HEK293 (cell line): ENCODE data around the gene TOPBP1.

Experiments used
- CTCF ChIA-PET: fragments of 350-600 bp; formaldehyde crosslinking; extraction: SDS; loops from one replicate; lab custom pipeline; 2021; ENCODE audit warnings: antibody characterized with exemption; lab: Yijun Ruan, JAX
- POLR2A ChIA-PET: fragments of 300-600 bp; formaldehyde crosslinking; extraction: SDS; loops from one replicate; lab custom pipeline; 2020; ENCODE audit warnings: antibody characterized with exemption, inconsistent platforms; lab: Yijun Ruan, JAX
- H3K27ac ChIP-seq: fragments of 200-500 bp; sonication (Bioruptor generic); 2 replicates; pipeline ENCODE4 v1.5.1; 2014; ENCODE audit warnings: low read depth, low read length, control low read depth, inconsistent platforms; ENCODE audit errors: extremely low read depth
- H3K36me3 ChIP-seq, 2 experiments: fragments of 200-500 bp in 1 of 2; sonication (Bioruptor generic) in 1 of 2; 1 replicate in 1 of 2; 2 replicates in 1 of 2; pipeline ENCODE4 v1.5.1; 2014 to 2017; ENCODE audit warnings: inconsistent platforms in 2 of 2, low read length in 2 of 2; ENCODE audit not compliant: control insufficient read depth in 2 of 2, insufficient read depth in 1 of 2
- H3K4me1 ChIP-seq: fragments of 200-500 bp; sonication (Bioruptor generic); 2 replicates; pipeline ENCODE4 v1.5.1; 2014; ENCODE audit warnings: mild to moderate bottlenecking, low read length, inconsistent platforms; ENCODE audit not compliant: control insufficient read depth, insufficient read depth
- H3K4me3 ChIP-seq: 2 replicates; pipeline ENCODE4 v1.5.1; 2011; ENCODE audit warnings: low read depth, mild to moderate bottlenecking, control low read depth, low read length, moderate library complexity
- H3K9me3 ChIP-seq: fragments of 200-500 bp; sonication (Bioruptor generic); 2 replicates; pipeline ENCODE4 v1.5.1; 2014; ENCODE audit warnings: low read depth, low read length, inconsistent platforms; ENCODE audit not compliant: control insufficient read depth, insufficient read depth
- PRDM6 ChIP-seq: fragments of 450-650 bp; formaldehyde crosslinking; IDR thresholded peaks from 2 replicates; pipeline ENCODE4 v1.5.1; 2017; ENCODE audit warnings: missing biosample characterization, missing genetic modification characterization
- REPIN1 ChIP-seq: fragments of 450-650 bp; formaldehyde crosslinking; IDR thresholded peaks from 2 replicates; pipeline ENCODE4 v1.5.1; 2017; ENCODE audit warnings: missing biosample characterization, missing genetic modification characterization, low read depth
- YY2 ChIP-seq: fragments of 450-650 bp; formaldehyde crosslinking; IDR thresholded peaks from 2 replicates; pipeline ENCODE4 v1.5.1; 2016; ENCODE audit warnings: missing biosample characterization, missing genetic modification characterization
- ZBTB20 ChIP-seq: fragments of 450-650 bp; formaldehyde crosslinking; IDR thresholded peaks from 2 replicates; pipeline ENCODE4 v1.5.1; 2016; ENCODE audit warnings: missing biosample characterization, missing genetic modification characterization
- ZBTB8A ChIP-seq: fragments of 450-650 bp; formaldehyde crosslinking; IDR thresholded peaks from 2 replicates; pipeline ENCODE4 v1.5.1; 2016; ENCODE audit warnings: missing biosample characterization, missing genetic modification characterization
- ZNF169 ChIP-seq: fragments of 450-650 bp; formaldehyde crosslinking; IDR thresholded peaks from 2 replicates; pipeline ENCODE4 v1.5.1; 2016; ENCODE audit warnings: missing biosample characterization, missing genetic modification characterization
- ZNF19 ChIP-seq: fragments of 450-650 bp; formaldehyde crosslinking; IDR thresholded peaks from 2 replicates; pipeline ENCODE4; 2016; ENCODE audit warnings: missing biosample characterization, missing genetic modification characterization, low read depth
- ZNF23 ChIP-seq: fragments of 450-650 bp; formaldehyde crosslinking; IDR thresholded peaks from 2 replicates; pipeline ENCODE4 v1.5.1; 2016; ENCODE audit warnings: missing biosample characterization, missing genetic modification characterization, borderline replicate concordance
- ZNF350 ChIP-seq: fragments of 450-650 bp; formaldehyde crosslinking; IDR thresholded peaks from 2 replicates; pipeline ENCODE4 v1.5.0; 2017; ENCODE audit warnings: missing biosample characterization, mild to moderate bottlenecking, missing genetic modification characterization
- ZNF426 ChIP-seq: fragments of 450-650 bp; formaldehyde crosslinking; IDR thresholded peaks from 2 replicates; pipeline ENCODE4 v1.5.1; 2017; ENCODE audit warnings: missing biosample characterization, missing genetic modification characterization, mild to moderate bottlenecking, inconsistent platforms, moderate library complexity
- ZNF488 ChIP-seq: fragments of 450-650 bp; formaldehyde crosslinking; IDR thresholded peaks from 2 replicates; pipeline ENCODE4 v1.5.1; 2016; ENCODE audit warnings: missing biosample characterization, missing genetic modification characterization
- ZNF555 ChIP-seq: fragments of 450-650 bp; formaldehyde crosslinking; conservative IDR thresholded peaks from 2 replicates; pipeline ENCODE4 v1.5.1; 2017; ENCODE audit warnings: missing biosample characterization, mild to moderate bottlenecking, missing genetic modification characterization, inconsistent platforms
- ZNF623 ChIP-seq: fragments of 450-650 bp; formaldehyde crosslinking; IDR thresholded peaks from 2 replicates; pipeline ENCODE4 v1.5.1; 2016; ENCODE audit warnings: missing biosample characterization, missing genetic modification characterization
- ZNF776 ChIP-seq: fragments of 450-650 bp; formaldehyde crosslinking; IDR thresholded peaks from 2 replicates; pipeline ENCODE4 v1.5.0; 2017; ENCODE audit warnings: missing biosample characterization, missing genetic modification characterization, borderline replicate concordance
- ZNF777 ChIP-seq: fragments of 450-650 bp; formaldehyde crosslinking; IDR thresholded peaks from 2 replicates; pipeline ENCODE4 v1.5.1; 2017; ENCODE audit warnings: missing biosample characterization, missing genetic modification characterization, borderline replicate concordance
- ZSCAN23 ChIP-seq: fragments of 450-650 bp; formaldehyde crosslinking; IDR thresholded peaks from 2 replicates; pipeline ENCODE4 v1.5.1; 2016; ENCODE audit warnings: missing biosample characterization, missing genetic modification characterization
- TF ChIP-seq, protein P1 (sequence below): fragments of 450-650 bp; formaldehyde crosslinking; conservative IDR thresholded peaks from 2 replicates; pipeline ENCODE4 v1.5.1; 2016; ENCODE audit warnings: low read depth, missing biosample characterization, missing genetic modification characterization
- TF ChIP-seq, protein P2 (sequence below): fragments of 450-650 bp; formaldehyde crosslinking; IDR thresholded peaks from 2 replicates; pipeline ENCODE4 v1.5.1; 2016; ENCODE audit warnings: missing biosample characterization, missing genetic modification characterization
- TF ChIP-seq, protein P3 (sequence below): fragments of 450-650 bp; formaldehyde crosslinking; IDR thresholded peaks from 2 replicates; pipeline ENCODE4 v1.5.1; 2016; ENCODE audit warnings: missing biosample characterization, missing genetic modification characterization
- TF ChIP-seq, protein P4 (sequence below): fragments of 450-650 bp; formaldehyde crosslinking; conservative IDR thresholded peaks from 2 replicates; pipeline ENCODE4 v1.5.1; 2016; ENCODE audit warnings: low read depth, missing biosample characterization, missing genetic modification characterization

TOPBP1 gene

DNA sequence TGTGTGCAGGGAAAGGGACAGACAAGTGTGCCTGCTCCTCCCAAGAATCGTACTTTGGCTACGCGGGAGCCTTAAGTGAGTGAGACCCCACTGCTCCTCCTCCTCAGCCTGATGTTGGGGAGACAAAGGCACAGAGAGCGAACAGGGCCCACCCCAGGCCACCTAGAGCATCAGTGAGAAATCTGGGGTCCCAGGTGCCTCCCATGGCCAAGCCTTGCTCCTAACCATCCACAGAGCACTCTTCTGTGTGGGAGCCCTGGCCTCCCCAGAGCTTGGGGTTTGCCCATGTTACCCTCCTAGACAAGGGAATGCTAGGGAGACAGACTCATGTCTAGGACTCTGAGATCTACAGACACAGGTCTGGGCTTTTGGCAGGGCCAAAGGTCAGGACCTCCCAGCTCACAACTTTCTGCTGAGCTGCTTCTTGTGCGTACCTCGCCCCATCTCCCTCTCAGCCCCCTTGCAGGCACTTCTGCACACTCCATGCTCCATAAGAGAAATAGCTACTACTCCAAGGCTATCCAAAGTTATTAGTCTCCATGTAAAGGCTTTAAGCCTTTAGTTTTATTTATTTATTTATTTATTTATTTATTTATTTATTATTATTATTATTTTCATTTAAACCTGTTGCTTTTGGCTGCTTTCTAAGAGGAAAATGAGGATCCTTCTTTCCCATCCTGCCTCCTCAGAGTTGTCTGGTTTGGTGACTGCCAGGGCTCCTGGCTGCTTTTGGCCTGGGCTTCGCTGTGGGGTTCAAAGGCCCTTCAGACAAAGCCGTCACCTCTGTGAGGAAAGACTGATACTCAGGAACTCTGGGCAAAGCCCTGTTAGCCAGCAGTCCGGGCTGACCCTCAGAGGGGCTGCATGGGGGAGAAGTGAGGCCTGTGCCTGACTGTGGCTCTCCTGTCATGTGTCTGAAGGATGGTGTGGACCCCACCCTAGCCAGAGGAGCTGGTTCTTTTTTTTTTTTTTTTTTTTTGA lies 32.8 kb upstream of the TOPBP1 start:
- H3K36me3 ChIP-seq: no peaks in the 10 kb centered on the region
- H3K4me3 ChIP-seq: no peak overlapping the region
- ChIA-PET POLR2A (no interaction called here), CTCF (no interaction called here)
- H3K27ac ChIP-seq: no peak overlapping the region
- no peaks in the 10 kb centered on the region for H3K4me1 ChIP-seq
- no peaks in the 10 kb centered on the region for H3K9me3 ChIP-seq
- TF ChIP-seq, protein P1, sequence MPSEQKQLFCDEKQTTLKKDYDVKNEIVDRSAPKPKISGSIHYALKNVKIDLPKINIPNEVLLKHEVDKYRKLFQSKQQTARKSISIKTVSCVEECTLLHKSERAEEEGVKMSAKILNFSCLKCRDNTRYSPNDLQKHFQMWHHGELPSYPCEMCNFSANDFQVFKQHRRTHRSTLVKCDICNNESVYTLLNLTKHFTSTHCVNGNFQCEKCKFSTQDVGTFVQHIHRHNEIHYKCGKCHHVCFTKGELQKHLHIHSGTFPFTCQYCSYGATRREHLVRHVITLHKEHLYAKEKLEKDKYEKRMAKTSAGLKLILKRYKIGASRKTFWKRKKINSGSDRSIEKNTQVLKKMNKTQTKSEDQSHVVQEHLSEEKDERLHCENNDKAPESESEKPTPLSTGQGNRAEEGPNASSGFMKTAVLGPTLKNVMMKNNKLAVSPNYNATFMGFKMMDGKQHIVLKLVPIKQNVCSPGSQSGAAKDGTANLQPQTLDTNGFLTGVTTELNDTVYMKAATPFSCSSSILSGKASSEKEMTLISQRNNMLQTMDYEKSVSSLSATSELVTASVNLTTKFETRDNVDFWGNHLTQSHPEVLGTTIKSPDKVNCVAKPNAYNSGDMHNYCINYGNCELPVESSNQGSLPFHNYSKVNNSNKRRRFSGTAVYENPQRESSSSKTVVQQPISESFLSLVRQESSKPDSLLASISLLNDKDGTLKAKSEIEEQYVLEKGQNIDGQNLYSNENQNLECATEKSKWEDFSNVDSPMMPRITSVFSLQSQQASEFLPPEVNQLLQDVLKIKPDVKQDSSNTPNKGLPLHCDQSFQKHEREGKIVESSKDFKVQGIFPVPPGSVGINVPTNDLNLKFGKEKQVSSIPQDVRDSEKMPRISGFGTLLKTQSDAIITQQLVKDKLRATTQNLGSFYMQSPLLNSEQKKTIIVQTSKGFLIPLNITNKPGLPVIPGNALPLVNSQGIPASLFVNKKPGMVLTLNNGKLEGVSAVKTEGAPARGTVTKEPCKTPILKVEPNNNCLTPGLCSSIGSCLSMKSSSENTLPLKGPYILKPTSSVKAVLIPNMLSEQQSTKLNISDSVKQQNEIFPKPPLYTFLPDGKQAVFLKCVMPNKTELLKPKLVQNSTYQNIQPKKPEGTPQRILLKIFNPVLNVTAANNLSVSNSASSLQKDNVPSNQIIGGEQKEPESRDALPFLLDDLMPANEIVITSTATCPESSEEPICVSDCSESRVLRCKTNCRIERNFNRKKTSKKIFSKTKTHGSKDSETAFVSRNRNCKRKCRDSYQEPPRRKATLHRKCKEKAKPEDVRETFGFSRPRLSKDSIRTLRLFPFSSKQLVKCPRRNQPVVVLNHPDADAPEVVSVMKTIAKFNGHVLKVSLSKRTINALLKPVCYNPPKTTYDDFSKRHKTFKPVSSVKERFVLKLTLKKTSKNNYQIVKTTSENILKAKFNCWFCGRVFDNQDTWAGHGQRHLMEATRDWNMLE (tag by site-specific recombination): peak; percentile 52; the same call in 1 of the 2 replicates
- TF ChIP-seq ZNF350 (no peak), YY2 (no peak), ZNF488 (tag by site-specific recombination) (no peak), ZNF777 (tag by site-specific recombination) (no peak), REPIN1 (tag by site-specific recombination) (no peak), ZNF19 (no peak), PRDM6 (no peak), ZNF426 (tag by site-specific recombination) (peak; percentile 43), ZBTB8A (0 out of 2 replicates have a peak, but pooled peaks have one; percentile 13), ZNF169 (no peak), ZBTB20 (no peak), ZNF555 (tag by site-specific recombination) (peak; percentile 29), ZNF623 (0 out of 2 replicates have a peak, but pooled peaks have one; percentile 23), ZSCAN23 (tag by site-specific recombination) (no peak), ZNF776 (tag by site-specific recombination) (no peak), ZNF23 (tag by site-specific recombination) (no peak)
- TF ChIP-seq, protein P2, sequence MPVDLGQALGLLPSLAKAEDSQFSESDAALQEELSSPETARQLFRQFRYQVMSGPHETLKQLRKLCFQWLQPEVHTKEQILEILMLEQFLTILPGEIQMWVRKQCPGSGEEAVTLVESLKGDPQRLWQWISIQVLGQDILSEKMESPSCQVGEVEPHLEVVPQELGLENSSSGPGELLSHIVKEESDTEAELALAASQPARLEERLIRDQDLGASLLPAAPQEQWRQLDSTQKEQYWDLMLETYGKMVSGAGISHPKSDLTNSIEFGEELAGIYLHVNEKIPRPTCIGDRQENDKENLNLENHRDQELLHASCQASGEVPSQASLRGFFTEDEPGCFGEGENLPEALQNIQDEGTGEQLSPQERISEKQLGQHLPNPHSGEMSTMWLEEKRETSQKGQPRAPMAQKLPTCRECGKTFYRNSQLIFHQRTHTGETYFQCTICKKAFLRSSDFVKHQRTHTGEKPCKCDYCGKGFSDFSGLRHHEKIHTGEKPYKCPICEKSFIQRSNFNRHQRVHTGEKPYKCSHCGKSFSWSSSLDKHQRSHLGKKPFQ (tag by site-specific recombination): no peak
- TF ChIP-seq, protein P3, sequence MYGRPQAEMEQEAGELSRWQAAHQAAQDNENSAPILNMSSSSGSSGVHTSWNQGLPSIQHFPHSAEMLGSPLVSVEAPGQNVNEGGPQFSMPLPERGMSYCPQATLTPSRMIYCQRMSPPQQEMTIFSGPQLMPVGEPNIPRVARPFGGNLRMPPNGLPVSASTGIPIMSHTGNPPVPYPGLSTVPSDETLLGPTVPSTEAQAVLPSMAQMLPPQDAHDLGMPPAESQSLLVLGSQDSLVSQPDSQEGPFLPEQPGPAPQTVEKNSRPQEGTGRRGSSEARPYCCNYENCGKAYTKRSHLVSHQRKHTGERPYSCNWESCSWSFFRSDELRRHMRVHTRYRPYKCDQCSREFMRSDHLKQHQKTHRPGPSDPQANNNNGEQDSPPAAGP (tag by site-specific recombination): no peak
- TF ChIP-seq, protein P4, sequence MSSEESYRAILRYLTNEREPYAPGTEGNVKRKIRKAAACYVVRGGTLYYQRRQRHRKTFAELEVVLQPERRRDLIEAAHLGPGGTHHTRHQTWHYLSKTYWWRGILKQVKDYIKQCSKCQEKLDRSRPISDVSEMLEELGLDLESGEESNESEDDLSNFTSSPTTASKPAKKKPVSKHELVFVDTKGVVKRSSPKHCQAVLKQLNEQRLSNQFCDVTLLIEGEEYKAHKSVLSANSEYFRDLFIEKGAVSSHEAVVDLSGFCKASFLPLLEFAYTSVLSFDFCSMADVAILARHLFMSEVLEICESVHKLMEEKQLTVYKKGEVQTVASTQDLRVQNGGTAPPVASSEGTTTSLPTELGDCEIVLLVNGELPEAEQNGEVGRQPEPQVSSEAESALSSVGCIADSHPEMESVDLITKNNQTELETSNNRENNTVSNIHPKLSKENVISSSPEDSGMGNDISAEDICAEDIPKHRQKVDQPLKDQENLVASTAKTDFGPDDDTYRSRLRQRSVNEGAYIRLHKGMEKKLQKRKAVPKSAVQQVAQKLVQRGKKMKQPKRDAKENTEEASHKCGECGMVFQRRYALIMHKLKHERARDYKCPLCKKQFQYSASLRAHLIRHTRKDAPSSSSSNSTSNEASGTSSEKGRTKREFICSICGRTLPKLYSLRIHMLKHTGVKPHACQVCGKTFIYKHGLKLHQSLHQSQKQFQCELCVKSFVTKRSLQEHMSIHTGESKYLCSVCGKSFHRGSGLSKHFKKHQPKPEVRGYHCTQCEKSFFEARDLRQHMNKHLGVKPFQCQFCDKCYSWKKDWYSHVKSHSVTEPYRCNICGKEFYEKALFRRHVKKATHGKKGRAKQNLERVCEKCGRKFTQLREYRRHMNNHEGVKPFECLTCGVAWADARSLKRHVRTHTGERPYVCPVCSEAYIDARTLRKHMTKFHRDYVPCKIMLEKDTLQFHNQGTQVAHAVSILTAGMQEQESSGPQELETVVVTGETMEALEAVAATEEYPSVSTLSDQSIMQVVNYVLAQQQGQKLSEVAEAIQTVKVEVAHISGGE (tag by site-specific recombination): peak; percentile 53
